Panc1 (cell line): ENCODE data around the gene ALK.

Experiments
- CTCF ChIP-seq: fragments of 450-650 bp; IDR thresholded peaks from 2 replicates; pipeline ENCODE4 v1.5.1; 2017; ENCODE audit warnings: mild to moderate bottlenecking
- REST ChIP-seq, 2 experiments: IDR thresholded peaks; 2 replicates each; pipeline ENCODE4 v1.6.1; 2011 to 2012; ENCODE audit warnings: low read depth in 2 of 2, control low read depth in 1 of 2, low read length in 1 of 2, mild to moderate bottlenecking in 1 of 2, moderate library complexity in 1 of 2; ENCODE audit not compliant: insufficient read depth in 1 of 2

GRCh38 chr2:29898999-29899398, 22.4 kb downstream of the ALK start:
- TF ChIP-seq CTCF: no peak
- no peak for TF ChIP-seq REST (IDR thresholded peaks at IDR 0.05; ENCODE audit: insufficient read depth in 1 of 2, low read depth in 2 of 2, low read length in 1 of 2)
